Fibroblast of pulmonary artery (primary cell): ENCODE measurements around the gene SULT1B1.
"Not testable (repeated sequence)": the region's sequence is repeated elsewhere in the genome, so short reads cannot be mapped to it uniquely, and the experiment has no call there.

Experiments used
- DNase-seq: peaks from one replicate; pipeline ENCODE4 v3.0.0-alpha.2; 2010; ENCODE audit warnings: low read depth
- H3K4me3 ChIP-seq: replicated peaks from 2 replicates; pipeline ENCODE4 v1.5.1; 2011; ENCODE audit warnings: low read depth, mild to moderate bottlenecking, control low read depth, low read length, moderate library complexity
- CTCF ChIP-seq: IDR thresholded peaks from 2 replicates; pipeline ENCODE4 v1.5.1; 2011; ENCODE audit warnings: mild to moderate bottlenecking, control low read depth, low read length, inconsistent platforms; ENCODE audit errors: missing control alignments

The SULT1B1 gene

DNA sequence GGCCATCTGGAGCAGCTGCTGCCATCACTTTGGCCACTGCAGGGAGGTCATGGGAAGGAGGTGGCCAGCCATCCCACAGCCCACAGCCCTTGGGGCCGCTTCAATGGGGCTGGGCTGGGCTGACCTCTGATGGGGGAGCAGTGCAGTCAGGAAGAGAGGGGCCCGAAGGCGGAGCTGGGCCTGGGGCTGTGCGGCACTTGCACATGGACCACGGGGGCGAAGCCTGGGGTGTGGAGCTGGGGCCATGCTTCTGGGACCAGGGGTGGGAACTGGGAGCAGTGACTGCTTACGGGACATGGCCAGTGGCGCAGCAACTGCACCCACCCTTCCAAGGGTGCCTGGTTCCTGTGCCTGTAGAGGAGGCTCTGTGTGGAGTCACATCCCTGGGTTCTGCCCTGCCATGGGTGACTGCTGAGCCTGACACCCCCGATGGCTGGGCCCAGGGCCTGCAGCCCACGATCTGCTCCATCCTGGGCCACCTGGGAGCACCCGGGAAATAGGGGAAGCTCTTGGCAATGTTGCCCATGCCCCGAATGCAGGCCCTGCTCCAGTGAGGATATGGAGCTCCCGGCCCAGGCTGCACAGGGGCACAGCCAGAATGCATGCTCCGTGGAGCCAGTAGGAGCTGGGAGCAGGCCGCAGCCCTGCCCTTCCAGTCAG, 22.4 kb upstream of the SULT1B1 start:
- no peak for DNase-seq
- no peak overlapping the region for H3K4me3 ChIP-seq
- no peak for TF ChIP-seq CTCF

DNA sequence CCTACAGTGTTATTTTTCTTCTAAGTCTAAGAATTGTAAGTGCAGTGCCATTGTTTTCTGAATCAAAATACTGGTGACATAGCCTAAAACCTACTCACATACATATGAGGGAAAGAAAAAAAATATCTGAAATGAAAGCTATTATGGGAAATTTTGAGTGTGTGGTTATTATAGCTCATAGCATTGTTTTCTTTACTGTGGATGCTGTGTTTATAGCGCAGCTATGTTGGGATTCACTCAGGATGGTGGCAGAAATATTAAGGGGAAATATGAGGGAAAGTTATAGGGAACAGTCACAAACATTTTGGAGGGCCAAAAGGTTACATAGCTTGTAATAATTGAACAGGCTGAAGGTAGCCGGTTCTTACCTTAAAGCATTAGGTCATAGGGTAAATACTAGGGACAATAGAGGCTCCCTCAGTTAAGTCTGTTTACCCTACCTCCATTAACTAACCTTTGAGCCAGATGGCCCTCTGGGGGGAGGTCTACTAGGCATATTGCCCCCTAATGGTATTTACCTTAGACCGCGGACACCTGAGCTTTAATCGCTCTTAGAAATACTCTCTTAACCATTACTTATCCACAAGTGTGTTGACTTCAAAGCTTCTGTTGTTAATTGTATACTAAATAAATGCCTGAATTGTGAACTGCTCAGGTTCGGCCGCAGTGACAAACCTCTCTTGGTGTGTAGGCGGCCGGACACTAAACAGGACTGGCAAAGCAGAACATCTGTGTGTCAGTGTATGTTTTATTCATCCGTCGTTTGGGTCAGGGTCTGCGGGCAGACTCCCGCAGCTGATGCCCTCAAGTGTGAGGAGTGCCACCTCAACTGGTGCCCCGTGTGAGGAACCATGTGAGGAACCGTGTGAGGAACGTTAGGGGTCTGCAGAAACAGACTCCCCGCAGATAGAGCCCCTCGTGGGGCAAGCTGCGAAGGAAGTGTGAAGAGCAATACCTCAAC, 21.3 kb upstream of the SULT1B1 start:
- no peak overlapping the region for H3K4me3 ChIP-seq
- no peak for TF ChIP-seq CTCF
- DNase-seq: no peak

- TF ChIP-seq CTCF: no peak
- no peak for DNase-seq
- no peak overlapping the region for H3K4me3 ChIP-seq
Measured at GRCh38 chr4:69780141-69780540, 19.7 kb upstream of the SULT1B1 start.

DNA sequence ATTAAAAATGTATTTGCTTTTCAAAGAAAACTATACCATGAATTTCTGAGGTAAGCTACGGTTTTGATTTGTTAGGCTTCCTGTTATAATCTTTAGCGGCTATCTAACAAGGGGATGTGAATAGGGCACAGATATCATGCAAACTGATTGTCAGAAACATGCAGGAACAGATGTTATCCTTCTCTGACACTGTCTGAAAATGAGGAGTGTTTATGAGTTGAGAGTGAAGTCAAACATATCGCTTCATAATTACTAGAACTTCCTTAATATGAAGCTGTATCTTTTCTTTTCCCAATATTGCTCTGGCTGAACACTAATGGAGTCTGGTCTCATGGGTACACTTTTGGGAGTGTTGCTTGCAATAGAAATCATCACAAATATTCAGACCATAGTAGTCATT, 16.3 kb upstream of the SULT1B1 start:
- no peak for DNase-seq
- H3K4me3 ChIP-seq: no peak overlapping the region
- TF ChIP-seq CTCF: no peak

DNA sequence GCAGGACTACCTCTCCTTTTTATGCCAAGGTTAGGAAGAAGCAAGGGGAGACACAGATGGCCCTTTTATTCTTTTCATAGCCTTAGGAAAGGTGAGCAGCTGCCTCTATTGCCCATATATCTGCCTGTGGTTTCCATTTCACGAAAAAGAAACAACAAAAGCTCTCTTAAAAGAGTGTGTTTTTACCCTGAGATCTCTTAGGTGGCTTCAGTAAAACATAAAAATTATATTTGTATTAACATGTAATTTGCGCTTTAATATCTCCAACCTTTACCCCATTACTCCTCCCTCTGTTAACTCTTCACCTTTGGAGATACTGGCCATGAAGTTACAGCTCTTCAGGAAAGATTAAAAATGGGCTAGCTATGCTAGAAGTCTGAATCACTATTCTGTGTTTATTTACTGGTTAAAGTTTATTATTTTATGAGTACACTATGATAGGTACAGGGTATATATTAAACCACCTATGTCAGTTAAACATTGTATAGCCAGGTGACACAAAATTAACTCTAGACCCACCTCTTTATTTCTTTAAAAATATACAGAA, 15.0 kb upstream of the SULT1B1 start:
- H3K4me3 ChIP-seq: no peak overlapping the region
- no peak for DNase-seq
- no peak for TF ChIP-seq CTCF

DNA sequence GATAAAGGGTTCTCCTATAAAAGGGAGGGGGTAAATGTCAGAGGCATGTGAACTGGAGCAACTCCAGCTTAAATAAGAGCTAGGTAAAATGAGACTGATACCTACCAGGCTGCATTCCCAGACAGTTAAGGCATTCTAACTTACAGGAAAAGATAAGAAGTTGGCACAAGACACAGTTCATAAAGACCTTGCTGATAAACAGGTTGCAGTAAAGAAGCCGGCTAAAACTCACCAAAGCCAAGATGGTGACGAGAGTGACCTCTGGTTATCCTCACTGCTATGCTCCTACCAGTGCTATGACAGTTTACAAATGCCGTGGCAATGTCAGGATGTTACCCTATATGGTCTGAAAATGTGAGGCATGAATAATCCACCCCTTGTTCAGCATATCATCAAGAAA, 13.1 kb upstream of the SULT1B1 start:
- no peak overlapping the region for H3K4me3 ChIP-seq
- TF ChIP-seq CTCF: no peak
- peak; percentile 87 for DNase-seq

GRCh38 chr4:69768554-69768953, 8.1 kb upstream of the SULT1B1 start:
- DNase-seq, H3K4me3 ChIP-seq: not testable (repeated sequence)
